GM21381 (cell line): ENCODE measurements around the gene ADPRH.

Experiments used
- ATAC-seq: cut with Tn5 transposase; IDR thresholded peaks from one replicate; pipeline ENCODE4 v1.9.1; 2021; ENCODE audit warnings: mild to moderate bottlenecking, moderate library complexity; ENCODE audit not compliant: unreplicated experiment

Gene ADPRH

GRCh38 chr3:119595639-119596334 lies 16.5 kb downstream of the ADPRH start:
- no peak for ATAC-seq

- no peak for ATAC-seq
Observed at GRCh38 chr3:119596398-119596797, 17.1 kb downstream of the ADPRH start.

GRCh38 chr3:119597548-119598288 lies 18.4 kb downstream of the ADPRH start, which contains the start of gene PLA1A:
TSS of gene PLA1A (plus strand) at chr3:119597885. CDS start at chr3:119597914, 29 bp downstream.
- no peak for ATAC-seq

GRCh38 chr3:119598410-119599098 lies 19.3 kb downstream of the ADPRH start:
- peak; percentile 43 for ATAC-seq

- ATAC-seq, result no peak
Observed at GRCh38 chr3:119599558-119600174, 20.4 kb downstream of the ADPRH start.

- ATAC-seq, result peak; percentile 61
Observed at GRCh38 chr3:119600732-119601131, 21.4 kb downstream of the ADPRH start.

- peak; percentile 6 for ATAC-seq
Observed at GRCh38 chr3:119601154-119601553, 21.9 kb downstream of the ADPRH start.

GRCh38 chr3:119602676-119603075 lies 23.4 kb downstream of the ADPRH start:
- ATAC-seq, result no peak

GRCh38 chr3:119604878-119605277 lies 25.6 kb downstream of the ADPRH start:
- no peak for ATAC-seq

- no peak for ATAC-seq
Observed at GRCh38 chr3:119608405-119609000, 29.2 kb downstream of the ADPRH start.

GRCh38 chr3:119609301-119609700 lies 30.0 kb downstream of the ADPRH start:
- ATAC-seq, result no peak

- ATAC-seq, result no peak
Observed at GRCh38 chr3:119611664-119612063, 32.4 kb downstream of the ADPRH start.

GRCh38 chr3:119613201-119613600 lies 33.9 kb downstream of the ADPRH start:
- no peak for ATAC-seq

GRCh38 chr3:119613872-119614271 lies 34.6 kb downstream of the ADPRH start:
- no peak for ATAC-seq

GRCh38 chr3:119616056-119616455 lies 36.8 kb downstream of the ADPRH start:
- no peak for ATAC-seq

GRCh38 chr3:119619094-119619493 lies 39.8 kb downstream of the ADPRH start:
- no peak for ATAC-seq

- ATAC-seq, result no peak
Observed at GRCh38 chr3:119620899-119621298, 41.6 kb downstream of the ADPRH start.

- no peak for ATAC-seq
Observed at GRCh38 chr3:119624002-119624720, 44.9 kb downstream of the ADPRH start.

- no peak for ATAC-seq
Observed at GRCh38 chr3:119625451-119626153, 46.3 kb downstream of the ADPRH start.

- no peak for ATAC-seq
Observed at GRCh38 chr3:119626196-119626595, 46.9 kb downstream of the ADPRH start.
